ENCODE results near the gene ASIP. TPM values are rescaled to one million over a fixed set of nuclear protein-coding genes. Genes with fewer than 3 reads are reported as not detected.

Gene ASIP
- total RNA-seq, 1 experiment from 2014 or later: not detected

GRCh38 chr20:34285450-34285849 lies 44.2 kb downstream of the ASIP start:
- WGBS (ENCODE audit: extremely low coverage, insufficient read length, low lambda C conversion rate): no CpG with 5 or more reads among the region's 16 CpGs
- Histone ChIP-seq H2BK120ac (ENCODE audit: low read depth, low read length, poor library complexity, severe bottlenecking) (no peak overlapping the region), H3K14ac (ENCODE audit: insufficient read depth, low read length) (no peak overlapping the region), H2AFZ (ENCODE audit: low read length) (no peak overlapping the region), H3K9ac (ENCODE audit: extremely low read depth, insufficient read length, low read length) (no peak overlapping the region), H2AK5ac (ENCODE audit: insufficient read length, low read length) (no peak overlapping the region), H2BK15ac (ENCODE audit: low read depth, low read length) (no peak overlapping the region), H3K27ac (ENCODE audit: insufficient read length, low read depth, low read length) (no peak overlapping the region), H3T11ph (ENCODE audit: low read length) (no peak overlapping the region), H2BK12ac (ENCODE audit: insufficient read length, low read depth, low read length) (no peak overlapping the region), H3K27me3 (ENCODE audit: insufficient read depth, low read length) (no peaks in the 10 kb centered on the region), H3K9me3 (ENCODE audit: control insufficient read depth, low read depth, low read length) (no peaks in the 10 kb centered on the region), H3K56ac (ENCODE audit: insufficient read length, low read depth, low read length) (no peak overlapping the region), H4K91ac (ENCODE audit: insufficient read length, low read depth, low read length) (no peak overlapping the region), H3K79me1 (ENCODE audit: insufficient read depth, low read depth, low read length, poor library complexity, severe bottlenecking) (no peaks in the 10 kb centered on the region), H3K4ac (ENCODE audit: low read depth, low read length) (no peak overlapping the region), H3K4me1 (ENCODE audit: insufficient read depth, low read length) (no peaks in the 10 kb centered on the region), H3K79me2 (ENCODE audit: insufficient read depth, low read length) (no peaks in the 10 kb centered on the region), H4K20me1 (ENCODE audit: control insufficient read depth, insufficient read depth, insufficient read length) (peaks cover 3% of the 10 kb centered on the region), H2BK20ac (ENCODE audit: low read depth, low read length, poor library complexity, severe bottlenecking) (no peak overlapping the region), H4K8ac (replicated peaks; ENCODE audit: insufficient read length, low read depth, low read length) (no peak overlapping the region), H3K18ac (ENCODE audit: insufficient read length, low read depth, low read length) (no peak overlapping the region), H3K23ac (ENCODE audit: insufficient read length, low read depth, low read length) (no peak overlapping the region), H4K5ac (ENCODE audit: insufficient read length, low read depth, low read length) (no peak overlapping the region), H2BK5ac (ENCODE audit: insufficient read length, low read length) (no peak overlapping the region), H3K23me2 (ENCODE audit: insufficient read length, low read depth, low read length, poor library complexity, severe bottlenecking) (no peaks in the 10 kb centered on the region), H3K4me2 (ENCODE audit: insufficient read depth, insufficient read length, low read length) (no peak overlapping the region)
- DNase-seq: no peak
- Mint-ChIP-seq H3K4me1 (no peaks in the 10 kb centered on the region), H3K27me3 (ENCODE audit: low read depth) (no peaks in the 10 kb centered on the region), H3K36me3 (ENCODE audit: insufficient read depth in 1 of 3, low read depth in 3 of 3) (peaks cover 69 to 98% (median 85%) of the 10 kb centered on the region in 3 experiments; a peak in 6 of 7 replicates), H3K27ac (peak overlapping the region in 1 of 3 experiments; percentile 34; a peak in 1 of 7 replicates), H3K9me3 (no peaks in the 10 kb centered on the region), H3K4me3 (no peak overlapping the region)
- no peak for TF ChIP-seq CTCF (conservative IDR thresholded peaks at IDR 0.05)

All from H9 (cell line).